SW 1271 (cell line): ENCODE data around the gene KCNV2.

ENCODE experiments used
- DNase-seq, 2 experiments: peaks; one replicate each; lab custom pipeline; 2025; lab: John Stamatoyannopoulos, UW

Gene KCNV2

DNA sequence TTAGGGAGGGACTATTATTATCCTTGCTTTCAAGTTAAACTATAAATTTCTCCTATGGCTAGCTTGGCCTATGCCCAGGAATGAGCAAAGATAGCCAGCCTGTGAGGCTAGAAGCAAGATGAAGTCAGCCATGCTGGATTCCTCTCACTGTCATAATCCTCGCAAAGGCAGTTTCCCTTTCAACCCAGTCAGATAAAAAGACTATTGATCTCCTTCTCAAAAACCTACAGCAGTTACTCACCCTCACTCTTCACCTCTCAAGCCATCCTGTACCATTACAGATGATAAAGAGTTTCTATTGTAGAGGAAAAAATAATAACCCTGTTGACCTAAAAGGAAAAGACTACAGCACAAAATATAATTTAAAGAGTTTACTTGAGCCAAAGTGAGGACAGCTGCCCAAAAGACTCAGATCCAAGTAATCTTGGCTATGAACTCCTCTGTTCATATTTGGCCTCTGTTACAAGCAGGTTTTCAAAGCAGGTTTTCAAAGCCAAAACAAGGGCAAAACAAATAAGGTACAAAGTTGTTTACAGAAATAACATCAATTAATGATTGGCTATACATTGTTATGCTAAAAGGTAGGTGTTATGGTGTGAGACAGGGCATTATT lies 41.7 kb downstream of the KCNV2 start:
- no peak for DNase-seq

- no peak for DNase-seq
Measured at GRCh38 chr9:2761424-2761823, 44.1 kb downstream of the KCNV2 start.

- DNase-seq, result no peak
Measured at GRCh38 chr9:2764353-2764752, 47.0 kb downstream of the KCNV2 start.

DNA sequence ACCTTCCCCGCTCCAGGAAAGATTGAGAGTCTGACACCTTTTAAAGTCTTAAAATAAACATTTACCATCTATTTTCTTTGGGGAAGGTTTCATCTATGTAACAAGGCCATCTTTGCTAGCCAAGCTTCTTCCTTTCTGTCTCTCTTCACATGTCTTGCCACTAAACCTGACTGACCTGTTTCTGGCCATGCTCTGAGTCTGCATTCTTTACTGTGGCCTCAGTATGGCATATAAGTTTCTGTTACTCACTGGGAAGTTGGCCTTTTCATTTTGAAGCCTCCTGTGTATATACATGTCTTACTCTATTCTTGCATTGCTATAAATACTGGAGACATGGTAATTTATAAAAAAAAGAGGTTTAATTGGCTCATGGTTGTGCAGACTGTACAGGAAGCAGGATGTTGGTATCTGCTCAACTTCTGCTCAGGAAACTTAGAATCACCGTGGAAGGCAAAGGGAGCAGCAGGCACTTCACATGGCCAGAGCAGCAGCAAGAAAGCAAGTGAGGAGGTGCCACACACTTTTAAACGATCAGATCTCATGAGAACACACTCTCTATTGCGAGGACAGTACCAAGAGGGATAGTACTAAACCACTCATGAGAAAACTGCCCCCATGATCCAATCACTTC lies 48.1 kb downstream of the KCNV2 start:
- no peak for DNase-seq

DNA sequence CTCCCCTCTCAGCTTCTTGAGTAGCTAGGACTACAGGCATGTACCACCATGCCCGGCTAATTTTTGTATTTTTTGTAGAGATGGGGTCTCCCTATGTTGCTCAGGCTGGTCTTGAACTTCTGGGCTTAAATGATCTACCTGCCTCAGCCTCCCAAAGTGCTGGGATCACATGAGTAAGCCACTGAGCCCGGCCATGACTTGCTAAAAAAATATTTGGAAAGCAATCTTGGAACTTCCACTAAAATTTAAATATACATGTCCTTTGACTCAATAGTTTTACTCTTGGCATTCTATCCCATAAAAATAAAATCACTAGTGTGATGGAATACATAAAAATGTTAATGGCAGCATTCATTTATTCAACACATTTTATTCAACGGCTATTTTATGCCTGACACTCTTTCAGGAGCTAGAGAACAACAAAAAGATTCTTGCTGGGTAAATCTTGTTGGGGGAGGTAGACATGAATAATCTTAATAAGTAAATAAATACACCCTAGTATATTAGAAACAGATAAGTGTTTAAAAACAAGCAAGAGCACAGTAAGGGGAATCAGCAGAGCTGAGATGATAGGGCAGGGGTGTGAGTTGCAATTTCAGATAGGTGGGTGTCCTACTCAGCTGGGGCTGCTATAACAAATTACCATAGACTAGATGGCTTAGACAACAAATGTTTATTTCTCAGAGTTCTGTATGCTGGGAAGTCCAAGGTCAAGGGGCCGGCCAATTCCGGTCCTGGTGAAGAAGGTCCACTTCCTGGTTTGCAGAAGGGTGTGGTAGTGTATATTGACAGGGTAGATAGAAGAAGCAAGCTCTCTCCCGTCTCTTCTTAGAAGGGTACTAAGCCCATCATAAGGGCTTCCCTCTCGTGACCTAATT lies 50.7 kb downstream of the KCNV2 start:
- DNase-seq, result no peak

DNA sequence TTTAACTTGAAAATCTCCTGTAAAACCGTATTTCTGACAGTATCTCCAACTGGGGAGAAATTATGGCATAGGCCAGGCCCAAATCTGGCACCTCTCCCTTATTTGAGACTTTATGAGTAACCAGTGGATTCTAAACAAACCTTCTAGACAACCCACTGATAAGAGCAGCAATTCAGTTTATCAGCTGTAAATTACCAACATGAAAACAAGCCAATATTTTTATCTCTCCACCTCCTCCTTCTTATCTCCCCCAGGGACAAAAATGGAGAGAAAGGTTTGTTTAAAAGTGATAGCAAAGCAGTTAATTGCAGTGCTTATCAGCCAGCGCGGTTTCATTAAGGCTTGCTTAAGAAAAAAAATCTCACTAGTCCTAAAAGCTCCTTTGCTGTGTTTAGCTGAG lies 53.8 kb downstream of the KCNV2 start:
- DNase-seq, result no peak

DNA sequence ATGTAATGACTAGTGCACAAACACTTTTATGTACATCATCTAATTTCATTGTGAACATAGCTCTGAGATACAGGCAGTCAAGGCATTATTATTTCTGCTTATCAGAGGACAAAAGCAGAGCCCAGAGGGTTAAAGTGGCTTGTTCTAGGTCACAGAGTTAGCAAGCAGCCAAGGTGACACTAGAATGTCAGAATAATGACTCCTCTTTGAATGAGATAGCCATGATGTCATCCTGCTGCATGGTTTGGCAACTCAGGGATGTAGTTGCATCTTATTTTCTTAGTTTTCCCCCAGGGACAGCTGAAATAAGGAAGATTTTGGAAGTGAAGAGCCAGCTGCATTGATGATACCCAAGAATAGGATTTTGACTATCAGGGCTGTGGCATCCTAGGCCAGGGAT lies 54.4 kb downstream of the KCNV2 start:
- no peak for DNase-seq

DNA sequence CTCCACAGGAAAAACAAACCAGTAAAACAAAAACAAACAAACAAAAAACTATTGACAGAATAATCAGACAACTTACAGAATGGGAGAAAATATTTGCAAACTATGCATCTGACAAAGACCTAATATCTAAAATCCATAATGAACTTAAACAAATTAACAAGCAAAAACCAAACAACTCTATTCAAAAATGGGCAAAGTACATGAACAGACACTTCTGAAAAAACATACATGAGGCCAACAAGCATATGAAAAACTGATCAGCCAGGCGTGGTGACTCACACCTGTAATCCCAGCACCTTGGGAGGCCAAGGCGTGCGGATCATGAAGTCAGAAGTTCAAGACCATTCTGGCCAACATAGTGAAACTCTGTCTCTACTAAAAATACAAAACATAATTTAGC lies 60.1 kb downstream of the KCNV2 start:
- DNase-seq, result no peak

GRCh38 chr9:2778816-2779215 lies 61.5 kb downstream of the KCNV2 start:
- DNase-seq, result no peak
